Mesendoderm (in vitro differentiated cells): Measurements from ENCODE around the gene ATF7IP.

ENCODE experiments used
- DNase-seq: peaks from one replicate; pipeline ENCODE4 v3.0.0; 2013
- H2AK5ac ChIP-seq: 2 replicates; pipeline ENCODE4 v1.6.1; 2013; ENCODE audit warnings: low read length, inconsistent platforms
- H2BK120ac ChIP-seq: 2 replicates; pipeline ENCODE4 v1.6.1; 2013; ENCODE audit warnings: low read depth, mild to moderate bottlenecking, low read length, moderate library complexity, mixed read lengths
- H2BK15ac ChIP-seq: replicated peaks from 2 replicates; pipeline ENCODE4 v1.6.1; 2013; ENCODE audit warnings: low read depth, mild to moderate bottlenecking, moderate library complexity
- H2BK5ac ChIP-seq: 2 replicates; pipeline ENCODE4 v1.6.1; 2013; ENCODE audit warnings: low read length, inconsistent platforms
- H3K18ac ChIP-seq: 2 replicates; pipeline ENCODE4 v1.6.1; 2013; ENCODE audit warnings: mild to moderate bottlenecking, low read length, mixed read lengths
- H3K23ac ChIP-seq: one replicate; pipeline ENCODE4 v1.6.1; 2013; ENCODE audit warnings: low read length
- H3K27ac ChIP-seq: 2 replicates; pipeline ENCODE4 v1.5.1; 2013; ENCODE audit warnings: low read depth, mild to moderate bottlenecking, inconsistent platforms, low read length, moderate library complexity
- H3K27me3 ChIP-seq: 2 replicates; pipeline ENCODE4 v1.6.1; 2013; ENCODE audit warnings: low read length, control low read depth, mild to moderate bottlenecking, inconsistent platforms; ENCODE audit not compliant: insufficient read depth, poor library complexity
- H3K36me3 ChIP-seq: 2 replicates; pipeline ENCODE4 v1.6.1; 2013; ENCODE audit warnings: low read length, inconsistent platforms; ENCODE audit not compliant: control insufficient read depth, insufficient read depth
- H3K4ac ChIP-seq: one replicate; pipeline ENCODE4 v1.6.1; 2013; ENCODE audit warnings: low read depth, mild to moderate bottlenecking, low read length, moderate library complexity
- H3K4me1 ChIP-seq: 2 replicates; pipeline ENCODE4 v1.6.1; 2013; ENCODE audit warnings: low read depth, low read length, inconsistent platforms; ENCODE audit not compliant: control insufficient read depth
- H3K4me2 ChIP-seq: 2 replicates; pipeline ENCODE4 v1.6.1; 2013; ENCODE audit warnings: low read length
- H3K4me3 ChIP-seq: 2 replicates; pipeline ENCODE4 v1.5.1; 2013; ENCODE audit warnings: mild to moderate bottlenecking, low read length
- H3K56ac ChIP-seq: one replicate; pipeline ENCODE4 v1.6.1; 2013; ENCODE audit warnings: low read length
- H3K79me1 ChIP-seq: 2 replicates; pipeline ENCODE4 v1.6.1; 2013; ENCODE audit warnings: low read length, inconsistent platforms
- H3K79me2 ChIP-seq: 2 replicates; pipeline ENCODE4 v1.6.1; 2013; ENCODE audit warnings: mild to moderate bottlenecking, low read length; ENCODE audit not compliant: control insufficient read depth, insufficient read depth
- H3K9ac ChIP-seq: 2 replicates; pipeline ENCODE4 v1.6.1; 2013; ENCODE audit warnings: low read length, inconsistent platforms
- H4K5ac ChIP-seq: one replicate; pipeline ENCODE4 v1.6.1; 2013; ENCODE audit warnings: low read length
- H4K8ac ChIP-seq: one replicate; pipeline ENCODE4 v1.6.1; 2013; ENCODE audit warnings: low read depth, mild to moderate bottlenecking, control low read depth, low read length, moderate library complexity
- WGBS: extraction: QIAGEN DNeasy Blood & Tissue Kit; methylation state at CpG from one replicate; pipeline ENCODE4 v1.1.7; 2013; ENCODE audit warnings: low lambda C conversion rate, missing lambda C conversion rate; ENCODE audit not compliant: insufficient coverage; ENCODE audit errors: extremely low coverage; 5-methylcytosine and 5-hydroxymethylcytosine counted together

The ATF7IP gene

GRCh38 chr12:14394317-14395073 lies 29.0 kb downstream of the ATF7IP start:
- H2BK5ac ChIP-seq = no peak overlapping the region
- no peaks in the 10 kb centered on the region for H3K36me3 ChIP-seq
- H3K4ac ChIP-seq = no peak overlapping the region
- no peak overlapping the region for H4K5ac ChIP-seq
- no peak overlapping the region for H3K23ac ChIP-seq
- no peak overlapping the region for H3K4me3 ChIP-seq
- no peak overlapping the region for H3K27ac ChIP-seq
- H3K9ac ChIP-seq = no peak overlapping the region
- no peak overlapping the region for H3K4me2 ChIP-seq
- no CpG with 5 or more reads among the region's 3 CpGs for WGBS
- H2BK120ac ChIP-seq = no peak overlapping the region
- H3K27me3 ChIP-seq = no peaks in the 10 kb centered on the region
- peaks cover 38% of the 10 kb centered on the region for H3K79me2 ChIP-seq
- H2AK5ac ChIP-seq = no peak overlapping the region
- no peak overlapping the region for H3K18ac ChIP-seq
- no peak overlapping the region for H2BK15ac ChIP-seq
- H3K79me1 ChIP-seq = no peaks in the 10 kb centered on the region
- no peak overlapping the region for H3K56ac ChIP-seq
- peak; percentile 92 for DNase-seq
- no peak overlapping the region for H4K8ac ChIP-seq
- peaks cover 2% of the 10 kb centered on the region for H3K4me1 ChIP-seq

- Histone ChIP-seq H3K27ac (no peak overlapping the region), H2BK120ac (no peak overlapping the region), H3K36me3 (no peaks in the 10 kb centered on the region), H3K4me1 (peaks cover 2% of the 10 kb centered on the region), H3K4me2 (no peak overlapping the region), H3K79me1 (no peaks in the 10 kb centered on the region), H3K27me3 (no peaks in the 10 kb centered on the region), H3K18ac (no peak overlapping the region), H2BK15ac (no peak overlapping the region), H3K4me3 (no peak overlapping the region), H3K56ac (no peak overlapping the region), H2BK5ac (no peak overlapping the region), H3K4ac (no peak overlapping the region), H3K9ac (no peak overlapping the region), H3K79me2 (peaks cover 40% of the 10 kb centered on the region), H2AK5ac (no peak overlapping the region), H4K8ac (no peak overlapping the region), H3K23ac (no peak overlapping the region), H4K5ac (no peak overlapping the region)
- no CpG with 5 or more reads among the region's 3 CpGs for WGBS
- DNase-seq = no peak
Observed at GRCh38 chr12:14395074-14395778, 29.7 kb downstream of the ATF7IP start.

GRCh38 chr12:14396071-14396470 lies 30.6 kb downstream of the ATF7IP start:
- Histone ChIP-seq H3K56ac (no peak overlapping the region), H3K79me2 (peaks cover 41% of the 10 kb centered on the region), H3K4me2 (no peak overlapping the region), H2BK120ac (no peak overlapping the region), H3K27ac (no peak overlapping the region), H3K23ac (no peak overlapping the region), H3K4ac (peak overlapping the region; percentile 81), H3K9ac (no peak overlapping the region), H3K79me1 (no peaks in the 10 kb centered on the region), H3K4me3 (no peak overlapping the region), H2BK15ac (no peak overlapping the region), H4K5ac (no peak overlapping the region), H2BK5ac (no peak overlapping the region), H3K4me1 (peaks cover 2% of the 10 kb centered on the region), H3K36me3 (no peaks in the 10 kb centered on the region), H3K27me3 (no peaks in the 10 kb centered on the region), H2AK5ac (no peak overlapping the region), H3K18ac (no peak overlapping the region), H4K8ac (no peak overlapping the region)
- no CpG with 5 or more reads among the region's 1 CpG for WGBS
- no peak for DNase-seq

- H3K36me3 ChIP-seq = no peaks in the 10 kb centered on the region
- DNase-seq = peak; percentile 46
- H3K23ac ChIP-seq = no peak overlapping the region
- H2AK5ac ChIP-seq = no peak overlapping the region
- no peak overlapping the region for H3K9ac ChIP-seq
- H2BK5ac ChIP-seq = no peak overlapping the region
- no peak overlapping the region for H4K8ac ChIP-seq
- no peak overlapping the region for H3K4me3 ChIP-seq
- no peak overlapping the region for H3K4ac ChIP-seq
- no peak overlapping the region for H4K5ac ChIP-seq
- no CpG with 5 or more reads among the region's 3 CpGs for WGBS
- peaks cover 51% of the 10 kb centered on the region for H3K79me2 ChIP-seq
- H3K4me1 ChIP-seq = no peaks in the 10 kb centered on the region
- no peak overlapping the region for H2BK15ac ChIP-seq
- H3K27me3 ChIP-seq = no peaks in the 10 kb centered on the region
- no peak overlapping the region for H2BK120ac ChIP-seq
- H3K18ac ChIP-seq = no peak overlapping the region
- no peak overlapping the region for H3K56ac ChIP-seq
- H3K4me2 ChIP-seq = no peak overlapping the region
- no peaks in the 10 kb centered on the region for H3K79me1 ChIP-seq
- no peak overlapping the region for H3K27ac ChIP-seq
Observed at GRCh38 chr12:14399871-14400270, 34.4 kb downstream of the ATF7IP start.

GRCh38 chr12:14400599-14400998 lies 35.1 kb downstream of the ATF7IP start:
- Histone ChIP-seq H2BK120ac (no peak overlapping the region), H4K8ac (no peak overlapping the region), H2AK5ac (no peak overlapping the region), H3K4me3 (no peak overlapping the region), H2BK15ac (no peak overlapping the region), H3K4ac (no peak overlapping the region), H3K79me1 (no peaks in the 10 kb centered on the region), H3K56ac (no peak overlapping the region), H3K36me3 (no peaks in the 10 kb centered on the region), H3K18ac (no peak overlapping the region), H3K27me3 (no peaks in the 10 kb centered on the region), H4K5ac (no peak overlapping the region), H3K9ac (no peak overlapping the region), H3K4me2 (no peak overlapping the region), H2BK5ac (no peak overlapping the region), H3K27ac (no peak overlapping the region), H3K4me1 (no peaks in the 10 kb centered on the region), H3K79me2 (peaks cover 54% of the 10 kb centered on the region), H3K23ac (no peak overlapping the region)
- no peak for DNase-seq
- no CpG with 5 or more reads among the region's 1 CpG for WGBS
